Fibroblast of skin of left quadriceps (primary cell): Measurements from ENCODE around the gene CYP1A2.
"Not testable (repeated sequence)": the region's sequence is repeated elsewhere in the genome, so short reads cannot be mapped to it uniquely, and the experiment has no call there.

ENCODE experiments used
- DNase-seq, 2 experiments: peaks; one replicate each; pipeline ENCODE4 v3.0.0-alpha.2; 2013; ENCODE audit warnings: low read depth in 2 of 2

The CYP1A2 gene

GRCh38 chr15:74748322-74748946 is at the start of gene CYP1A2:
CYP1A2 (plus strand) TSS chr15:74748845; CDS start chr15:74749739, 894 bp downstream.
- no peak for DNase-seq

GRCh38 chr15:74709011-74709410 is 39.6 kb upstream of the CYP1A2 start:
- no peak for DNase-seq

GRCh38 chr15:74709892-74710291 is 38.8 kb upstream of the CYP1A2 start:
- DNase-seq = no peak

GRCh38 chr15:74710319-74711094 is 38.1 kb upstream of the CYP1A2 start:
- no peak for DNase-seq

- DNase-seq = no peak
These were observed 36.3 kb upstream of the CYP1A2 start for GRCh38 chr15:74712311-74712710.

- no peak for DNase-seq
These were observed 32.0 kb upstream of the CYP1A2 start for GRCh38 chr15:74716651-74717050.

- DNase-seq = no peak
These were observed 26.1 kb upstream of the CYP1A2 start for GRCh38 chr15:74722591-74722990.

GRCh38 chr15:74723187-74723586 is 25.5 kb upstream of the CYP1A2 start:
- no peak for DNase-seq

GRCh38 chr15:74723754-74724334 is 24.8 kb upstream of the CYP1A2 start:
- peak; percentile 10 to 16 for DNase-seq

- DNase-seq = no peak
These were observed 23.9 kb upstream of the CYP1A2 start for GRCh38 chr15:74724570-74725224.

GRCh38 chr15:74725225-74725774 is 23.3 kb upstream of the CYP1A2 start, which contains the start of gene CYP1A1:
CYP1A1 (minus strand) TSS chr15:74725528; CDS start chr15:74723097, 2,431 bp downstream.
- no peak for DNase-seq

GRCh38 chr15:74725845-74726773 is 22.5 kb upstream of the CYP1A2 start:
- no peak for DNase-seq

GRCh38 chr15:74726774-74727164 is 21.9 kb upstream of the CYP1A2 start:
- no peak for DNase-seq

- DNase-seq = no peak
These were observed 20.9 kb upstream of the CYP1A2 start for GRCh38 chr15:74727727-74728126.

- not testable (repeated sequence) for DNase-seq
These were observed 19.9 kb upstream of the CYP1A2 start for GRCh38 chr15:74728699-74729098.

GRCh38 chr15:74729372-74729771 is 19.3 kb upstream of the CYP1A2 start:
- not testable (repeated sequence) for DNase-seq

- DNase-seq = no peak
These were observed 17.9 kb upstream of the CYP1A2 start for GRCh38 chr15:74730619-74731316.

- no peak for DNase-seq
These were observed 15.8 kb upstream of the CYP1A2 start for GRCh38 chr15:74732846-74733245.

- DNase-seq = no peak
These were observed 15.4 kb upstream of the CYP1A2 start for GRCh38 chr15:74733269-74733668.

GRCh38 chr15:74735305-74735704 is 13.3 kb upstream of the CYP1A2 start:
- DNase-seq = no peak
